ENCODE data around the gene TPRN. TPM values are rescaled to one million over a fixed set of nuclear protein-coding genes. Genes with fewer than 3 reads are reported as not detected.

The TPRN gene
- total and polyA plus RNA-seq, 9 of the 15 experiments (the other 6 are each of a cell fraction or from before 2014, with no cell fraction given), result 0.31 to 31.9 (median 4.4) TPM

- TF ChIP-seq SAP30 (IDR thresholded peaks at IDR 0.05; ENCODE audit: borderline replicate concordance, insufficient read depth, low read depth, low read length, poor library complexity, severe bottlenecking) (no peak), MTA1 (IDR thresholded peaks at IDR 0.05; ENCODE audit: borderline replicate concordance) (0 out of 2 replicates have a peak, but pooled peaks have one; percentile 20), ELF2 (CRISPR knock-in tag; IDR thresholded peaks at IDR 0.05) (0 out of 2 replicates have a peak, but pooled peaks have one; percentile 50), SOX6 (IDR thresholded peaks at IDR 0.05) (peak; percentile 81), ZNF77 (CRISPR knock-in tag; IDR thresholded peaks at IDR 0.05) (no peak), RNF2 (IDR thresholded peaks at IDR 0.05) (peak; percentile 73; the same call in 1 of the 2 replicates), TRIM28 (IDR thresholded peaks at IDR 0.05) (0 out of 2 replicates have a peak, but pooled peaks have one; percentile 17), TCF3 (CRISPR knock-in tag; IDR thresholded peaks at IDR 0.05) (peak; percentile 91), MEIS2 (IDR thresholded peaks at IDR 0.05; ENCODE audit: partially characterized antibody) (peak; percentile 59), HDAC2 (IDR thresholded peaks at IDR 0.05) (0 out of 2 replicates have a peak, but pooled peaks have one; percentile 72), TAL1 (IDR thresholded peaks at IDR 0.05) (peak; percentile 76), ATF3 (IDR thresholded peaks at IDR 0.05) (no peak), ATF3 (CRISPR knock-in tag; conservative IDR thresholded peaks at IDR 0.05) (peak; percentile 71; the same call in 1 of the 2 replicates), YY1 (IDR thresholded peaks at IDR 0.05; ENCODE audit: borderline replicate concordance in 1 of 3, control insufficient read depth in 1 of 3, extremely low read depth in 1 of 3, insufficient read depth in 3 of 3, insufficient read length in 1 of 3, insufficient replicate concordance in 2 of 3, low read depth in 1 of 3, low read length in 2 of 3) (peak in 2 of 3 experiments; percentile 87 to 88), ETV1 (tag; conservative IDR thresholded peaks at IDR 0.05; ENCODE audit: low read depth) (peak; percentile 88), NR2C2 (CRISPR knock-in tag; IDR thresholded peaks at IDR 0.05) (no peak), NR2C2 (tag; IDR thresholded peaks at IDR 0.05) (peak; percentile 24; the same call in 1 of the 2 replicates), TBL1XR1 (IDR thresholded peaks at IDR 0.05; ENCODE audit: low read length in 2 of 2) (peak in 1 of 2 experiments; percentile 77; a peak in 2 of 4 replicates), PHF21A (IDR thresholded peaks at IDR 0.05; ENCODE audit: borderline replicate concordance, low read depth) (0 out of 2 replicates have a peak, but pooled peaks have one; percentile 56), CBFA2T2 (conservative IDR thresholded peaks at IDR 0.05) (peak; percentile 87), BDP1 (IDR thresholded peaks at IDR 0.05; ENCODE audit: insufficient read depth, insufficient read length) (no peak), SMAD4 (CRISPR knock-in tag; conservative IDR thresholded peaks at IDR 0.05) (peak; percentile 95), CCNT2 (IDR thresholded peaks at IDR 0.05; ENCODE audit: borderline replicate concordance, extremely low read depth, insufficient read length, low read depth, low read length) (peak; percentile 80), ZNF408 (CRISPR knock-in tag; IDR thresholded peaks at IDR 0.05; ENCODE audit: low read depth) (no peak)
- TF ChIP-seq, protein P1, sequence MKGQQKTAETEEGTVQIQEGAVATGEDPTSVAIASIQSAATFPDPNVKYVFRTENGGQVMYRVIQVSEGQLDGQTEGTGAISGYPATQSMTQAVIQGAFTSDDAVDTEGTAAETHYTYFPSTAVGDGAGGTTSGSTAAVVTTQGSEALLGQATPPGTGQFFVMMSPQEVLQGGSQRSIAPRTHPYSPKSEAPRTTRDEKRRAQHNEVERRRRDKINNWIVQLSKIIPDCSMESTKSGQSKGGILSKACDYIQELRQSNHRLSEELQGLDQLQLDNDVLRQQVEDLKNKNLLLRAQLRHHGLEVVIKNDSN (CRISPR knock-in tag; IDR thresholded peaks at IDR 0.05), result peak; percentile 70; the same call in 1 of the 2 replicates
- TF ChIP-seq, protein P2, sequence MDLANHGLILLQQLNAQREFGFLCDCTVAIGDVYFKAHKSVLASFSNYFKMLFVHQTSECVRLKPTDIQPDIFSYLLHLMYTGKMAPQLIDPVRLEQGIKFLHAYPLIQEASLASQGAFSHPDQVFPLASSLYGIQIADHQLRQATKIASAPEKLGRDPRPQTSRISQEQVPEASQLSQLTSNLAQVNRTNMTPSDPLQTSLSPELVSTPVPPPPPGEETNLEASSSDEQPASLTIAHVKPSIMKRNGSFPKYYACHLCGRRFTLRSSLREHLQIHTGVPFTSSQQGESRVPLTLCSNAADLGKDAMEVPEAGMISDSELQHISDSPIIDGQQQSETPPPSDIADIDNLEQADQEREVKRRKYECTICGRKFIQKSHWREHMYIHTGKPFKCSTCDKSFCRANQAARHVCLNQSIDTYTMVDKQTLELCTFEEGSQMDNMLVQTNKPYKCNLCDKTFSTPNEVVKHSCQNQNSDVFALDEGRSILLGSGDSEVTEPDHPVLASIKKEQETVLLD (IDR thresholded peaks at IDR 0.05), result peak; percentile 42; the same call in 1 of the 2 replicates
Measured at GRCh38 chr9:137236238-137236935, 35.8 kb upstream of the TPRN start (continued).
